HL-60 (cell line): Measurements from ENCODE around the gene LRRC8D.

Source experiments
- CTCF ChIP-seq: IDR thresholded peaks from one replicate; pipeline ENCODE4 v1.5.1; 2011; ENCODE audit warnings: low read length, control low read depth, inconsistent platforms; ENCODE audit not compliant: insufficient read depth
- POLR2AphosphoS5 ChIP-seq: IDR thresholded peaks from 2 replicates; pipeline ENCODE4 v1.6.1; 2012; ENCODE audit warnings: low read depth

GRCh38 chr1:89820422-89821321 lies at the start of gene LRRC8D:
- TF ChIP-seq CTCF (no peak), POLR2AphosphoS5 (peak; percentile 59)
